K562 (cell line): ENCODE data around the gene MKNK2. TPM values are rescaled to one million over a fixed set of nuclear protein-coding genes. Genes with fewer than 3 reads are reported as not detected.
A peak's percentile ranks its signal among the peaks of the same experiment; 100 is the strongest.

Source experiments
- ARID2 ChIP-seq: fragments of 450-650 bp; IDR thresholded peaks from 2 replicates; pipeline ENCODE4 v1.6.1; 2017; ENCODE audit warnings: antibody characterized with exemption, mild to moderate bottlenecking
- ATF3 ChIP-seq, 2 experiments: fragments of 450-650 bp in 1 of 2; sonication (generic) in 1 of 2; formaldehyde crosslinking in 1 of 2; IDR thresholded peaks in 1 of 2; conservative IDR thresholded peaks in 1 of 2; 2 replicates each; pipeline versions ENCODE4 v1.6.1 to v1.8.1; 2016 to 2023; ENCODE audit warnings: mild to moderate bottlenecking in 2 of 2, moderate library complexity in 2 of 2, inconsistent platforms in 1 of 2, missing genetic modification reagents in 1 of 2
- BRF1 ChIP-seq: IDR thresholded peaks from 3 replicates; pipeline ENCODE4 v1.6.1; 2011; ENCODE audit warnings: borderline replicate concordance, mild to moderate bottlenecking; ENCODE audit not compliant: insufficient read length; ENCODE audit errors: extremely low read depth
- CEBPB ChIP-seq: fragments of 450-650 bp; IDR thresholded peaks from 2 replicates; pipeline ENCODE4 v1.6.1; 2016; ENCODE audit warnings: missing genetic modification characterization, missing compliant biosample characterization
- FOXA1 ChIP-seq: fragments of 450-650 bp; IDR thresholded peaks from 2 replicates; pipeline ENCODE4 v1.6.1; 2016; ENCODE audit warnings: mild to moderate bottlenecking, borderline replicate concordance
- HSF4 ChIP-seq: fragments of 250-450 bp; sonication (Bioruptor Pico); IDR thresholded peaks from 2 replicates; pipeline ENCODE4 v2.1.2; 2022; ENCODE audit warnings: mild to moderate bottlenecking, moderate library complexity, borderline replicate concordance
- MNT ChIP-seq, 2 experiments: fragments of 450-650 bp; conservative IDR thresholded peaks; 2 replicates each; pipeline ENCODE4 v1.6.1; 2017; ENCODE audit warnings: mild to moderate bottlenecking in 2 of 2, moderate library complexity in 2 of 2
- MTF1 ChIP-seq: fragments of 250-450 bp; sonication (Bioruptor Pico); IDR thresholded peaks from 2 replicates; pipeline ENCODE4 v1.9.0; 2021; ENCODE audit warnings: moderate library complexity, mild to moderate bottlenecking, inconsistent platforms, borderline replicate concordance
- RBM15 ChIP-seq: fragments of 200-400 bp; formaldehyde crosslinking; IDR thresholded peaks from 2 replicates; pipeline ENCODE4 v1.6.1; 2018; ENCODE audit warnings: mild to moderate bottlenecking, low read length, moderate library complexity; ENCODE audit not compliant: insufficient read depth
- SIN3B ChIP-seq: fragments of 450-650 bp; IDR thresholded peaks from 2 replicates; pipeline ENCODE4 v1.6.1; 2017; ENCODE audit warnings: low read depth, mild to moderate bottlenecking, moderate library complexity
- TBP ChIP-seq: optimal IDR thresholded peaks from 2 replicates; pipeline ENCODE3; 2011; ENCODE audit warnings: low read depth, low read length, improper control_type of control experiment
- ZC3H8 ChIP-seq: fragments of 450-650 bp; IDR thresholded peaks from 2 replicates; pipeline ENCODE4 v1.6.1; 2017
- ZNF174 ChIP-seq: fragments of 250-450 bp; sonication (Bioruptor Pico); IDR thresholded peaks from 2 replicates; pipeline ENCODE4 v1.4.0; 2020; ENCODE audit warnings: mild to moderate bottlenecking
- ZNF318 ChIP-seq, 2 experiments: fragments of 450-650 bp; IDR thresholded peaks; 2 replicates each; pipeline ENCODE4 v1.6.1; 2016; ENCODE audit warnings: mild to moderate bottlenecking in 2 of 2, borderline replicate concordance in 1 of 2, low read depth in 1 of 2, moderate library complexity in 1 of 2
- ZNF551 ChIP-seq: fragments of 250-450 bp; sonication (Bioruptor Pico); IDR thresholded peaks from 2 replicates; pipeline ENCODE4 v1.5.0; 2021; ENCODE audit warnings: mild to moderate bottlenecking, moderate library complexity
- polyA plus RNA-seq, 8 experiments: library from polyadenylated mRNA; depleted of rRNA in 4 of 8; stranded (reverse) in 5 of 8; unstranded in 3 of 8; fragments of >200 nt; fragmentation: Nextera tagmentation in 2 of 8; fragmentation: Illumina TruSeq in 1 of 8; extraction: Ambion mirVana in 2 of 8; extraction: Trizol in 1 of 8; gene quantifications; 2 replicates each; pipeline versions ENCODE4 v1.2.1 to v1.2.3, GENCODE V29; 2011 to 2014; ENCODE audit warnings: inconsistent platforms in 1 of 8, missing spikeins in 1 of 8
- total RNA-seq, 7 experiments: library from RNA; depleted of rRNA in 6 of 7; stranded (reverse); fragments of >200 nt in 6 of 7; fragmentation: Illumina TruSeq in 2 of 7; extraction: Trizol in 2 of 7; gene quantifications; 2 replicates each; pipeline versions ENCODE4 v1.2.1 to v1.2.3, GENCODE V29; 2011 to 2021; ENCODE audit warnings: low replicate concordance in 1 of 7
- TF ChIP-seq, protein P1 (sequence below): sonication (generic); formaldehyde crosslinking; IDR thresholded peaks from 2 replicates; pipeline ENCODE4 v1.9.0; 2022; ENCODE audit warnings: mild to moderate bottlenecking, missing genetic modification reagents

MKNK2 gene
- total and polyA plus RNA-seq, 9 of the 15 experiments (the other 6 are each of a cell fraction or from before 2014, with no cell fraction given) = 5.1 to 191 (median 51.9) TPM

- no peak for TF ChIP-seq ARID2
- peak; percentile 92 for TF ChIP-seq TBP
- TF ChIP-seq ZNF318 (IDR thresholded peaks at IDR 0.05; ENCODE audit: borderline replicate concordance in 1 of 2, low read depth in 1 of 2) = no peak
- no peak for TF ChIP-seq SIN3B
- TF ChIP-seq, protein P1, sequence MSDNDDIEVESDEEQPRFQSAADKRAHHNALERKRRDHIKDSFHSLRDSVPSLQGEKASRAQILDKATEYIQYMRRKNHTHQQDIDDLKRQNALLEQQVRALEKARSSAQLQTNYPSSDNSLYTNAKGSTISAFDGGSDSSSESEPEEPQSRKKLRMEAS (CRISPR knock-in tag) = peak; percentile 71
- no peak for TF ChIP-seq MTF1
- TF ChIP-seq RBM15 = no peak
- peak; percentile 57 to 59 for TF ChIP-seq MNT (conservative IDR thresholded peaks at IDR 0.05)
- TF ChIP-seq ZC3H8 = no peak
- no peak for TF ChIP-seq BRF1
- no peak for TF ChIP-seq FOXA1
- no peak for TF ChIP-seq ZNF174
- TF ChIP-seq CEBPB = peak; percentile 77
- TF ChIP-seq ZNF551 = no peak
- no peak for TF ChIP-seq HSF4
- TF ChIP-seq ATF3 (IDR thresholded peaks at IDR 0.05) = peak; percentile 55; the same call in 1 of the 2 replicates
- no peak for TF ChIP-seq ATF3 (CRISPR knock-in tag; conservative IDR thresholded peaks at IDR 0.05)
These were observed 10.7 kb upstream of the MKNK2 start (continued) for GRCh38 chr19:2061495-2062388.
